Activated naive CD8-positive, alpha-beta T cell treated with anti-CD3 and anti-CD28 coated beads for 36 hours (primary cell): Measurements from ENCODE around the gene COLGALT1. TPM values are rescaled to one million over a fixed set of nuclear protein-coding genes. Genes with fewer than 3 reads are reported as not detected.
"Not testable (repeated sequence)": the region's sequence is repeated elsewhere in the genome, so short reads cannot be mapped to it uniquely, and the experiment has no call there.

Source experiments
- DNase-seq: peaks from one replicate; pipeline ENCODE4 v3.0.0; 2021
- H3K27ac Mint-ChIP-seq: one replicate; pipeline ENCODE4 v1.8.0; 2022; ENCODE audit warnings: mild to moderate bottlenecking, moderate library complexity, mixed read lengths
- H3K27me3 Mint-ChIP-seq: one replicate; pipeline ENCODE4 v1.8.0; 2022; ENCODE audit warnings: mild to moderate bottlenecking, mixed read lengths
- H3K36me3 Mint-ChIP-seq: one replicate; pipeline ENCODE4 v1.8.0; 2021; ENCODE audit warnings: mild to moderate bottlenecking, mixed read lengths
- H3K4me1 Mint-ChIP-seq: one replicate; pipeline ENCODE4 v1.8.0; 2021; ENCODE audit warnings: mixed read lengths
- H3K4me3 Mint-ChIP-seq: one replicate; pipeline ENCODE4 v1.8.0; 2022; ENCODE audit warnings: mild to moderate bottlenecking, moderate library complexity, mixed read lengths
- H3K9me3 Mint-ChIP-seq: one replicate; pipeline ENCODE4 v1.8.0; 2022; ENCODE audit warnings: mixed read lengths
- total RNA-seq, 2 experiments: library from RNA; stranded (reverse); gene quantifications; one replicate each; pipeline ENCODE4 v1.2.3, GENCODE V29; 2021

COLGALT1 gene
- total RNA-seq, 2 experiments from 2014 or later: 78.9 to 80.1 TPM

GRCh38 chr19:17585395-17585794 is 29.9 kb downstream of the COLGALT1 start:
- H3K4me3 Mint-ChIP-seq, DNase-seq, H3K27ac Mint-ChIP-seq, H3K4me1 Mint-ChIP-seq, H3K9me3 Mint-ChIP-seq, H3K27me3 Mint-ChIP-seq: not testable (repeated sequence)
- peaks cover 12% of the 10 kb centered on the region for H3K36me3 Mint-ChIP-seq

DNA sequence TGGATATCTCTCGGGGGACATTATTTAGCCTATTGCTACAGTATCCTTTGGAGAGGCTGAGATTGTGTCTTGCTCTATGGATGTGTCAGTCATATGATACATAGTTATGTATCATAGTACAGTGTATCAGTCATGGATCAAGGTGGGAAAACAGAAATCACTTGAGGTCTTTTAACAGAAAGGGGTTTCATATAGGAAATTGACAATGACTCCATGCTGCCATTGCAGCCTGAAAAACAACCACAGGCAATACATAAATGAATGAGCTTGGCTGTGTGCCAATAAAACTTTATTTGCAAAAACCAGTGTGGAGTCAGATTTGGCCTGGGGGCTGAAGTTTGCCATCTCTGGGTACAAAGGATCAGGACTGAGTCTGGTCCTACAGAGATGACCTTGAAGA is 35.4 kb downstream of the COLGALT1 start:
- Mint-ChIP-seq H3K9me3 (no peaks in the 10 kb centered on the region), H3K4me1 (peaks cover 4% of the 10 kb centered on the region), H3K27me3 (peaks cover 9% of the 10 kb centered on the region), H3K27ac (no peak overlapping the region), H3K36me3 (no peaks in the 10 kb centered on the region), H3K4me3 (no peak overlapping the region)
- no peak for DNase-seq

DNA sequence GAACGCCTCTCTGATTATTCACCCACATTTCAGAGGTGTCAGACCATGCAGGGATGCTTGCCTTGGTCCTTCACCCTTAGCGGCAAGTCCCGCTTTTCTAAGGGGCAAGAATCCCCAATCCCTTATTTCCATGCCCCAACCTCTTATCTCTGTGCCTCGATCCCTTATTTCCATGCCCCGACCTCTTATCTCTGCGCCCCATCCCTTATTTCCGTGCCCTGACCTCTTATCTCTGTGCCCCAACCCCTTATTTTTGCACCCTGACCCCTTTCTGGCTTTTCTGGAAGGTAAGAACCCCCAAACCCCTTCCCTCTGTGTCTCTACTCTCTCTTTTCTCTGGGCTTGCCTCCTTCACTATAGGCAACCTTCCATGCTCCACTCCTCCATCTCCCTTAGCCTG is 38.8 kb downstream of the COLGALT1 start:
- H3K27me3 Mint-ChIP-seq, H3K4me3 Mint-ChIP-seq, DNase-seq, H3K27ac Mint-ChIP-seq, H3K9me3 Mint-ChIP-seq, H3K4me1 Mint-ChIP-seq, H3K36me3 Mint-ChIP-seq: not testable (repeated sequence)

DNA sequence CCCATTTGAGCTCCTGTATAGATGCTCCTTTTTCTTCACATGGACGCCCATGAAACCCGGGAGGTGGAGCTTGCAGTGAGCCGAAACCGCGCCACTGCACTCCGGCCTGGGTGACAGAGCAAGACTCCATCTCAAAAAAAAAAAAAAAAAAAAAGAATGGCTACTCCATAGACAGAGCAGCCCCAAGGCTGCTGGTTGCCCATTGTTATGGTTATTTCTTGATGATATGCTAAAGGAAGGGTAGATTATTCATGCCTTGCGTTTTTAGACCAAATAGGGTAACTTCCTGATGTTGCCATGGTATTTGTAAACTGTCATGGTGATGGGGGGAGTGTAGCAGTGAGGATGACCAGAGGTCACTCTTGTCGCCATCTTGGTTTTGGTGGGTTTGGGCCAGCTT is 42.6 kb downstream of the COLGALT1 start:
- not testable (repeated sequence) for H3K9me3 Mint-ChIP-seq, H3K4me1 Mint-ChIP-seq, DNase-seq, H3K27ac Mint-ChIP-seq, H3K36me3 Mint-ChIP-seq, H3K4me3 Mint-ChIP-seq
- peaks cover 22% of the 10 kb centered on the region for H3K27me3 Mint-ChIP-seq

DNA sequence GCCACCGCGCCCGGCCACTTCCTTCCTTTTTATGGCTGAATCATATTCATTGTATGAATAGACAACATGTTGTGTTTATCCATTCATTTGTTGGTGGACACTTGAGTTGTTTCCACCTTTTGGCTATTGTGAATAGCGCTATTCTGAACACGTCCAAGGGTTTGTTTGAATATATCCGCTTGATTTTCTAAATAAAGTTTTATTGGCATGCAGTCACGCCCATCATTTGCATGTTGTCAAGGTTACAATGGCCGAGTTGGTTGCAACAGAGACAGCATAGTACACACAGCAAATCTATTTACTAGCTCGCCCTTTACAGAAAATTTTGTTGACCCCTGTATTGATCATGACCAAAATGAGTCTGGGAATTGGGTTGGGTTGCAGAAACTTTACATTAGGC is 43.5 kb downstream of the COLGALT1 start:
- DNase-seq: no peak
- Mint-ChIP-seq H3K36me3 (no peaks in the 10 kb centered on the region), H3K4me3 (no peak overlapping the region), H3K4me1 (no peaks in the 10 kb centered on the region), H3K9me3 (no peaks in the 10 kb centered on the region), H3K27ac (no peak overlapping the region), H3K27me3 (peaks cover 31% of the 10 kb centered on the region)

- no peak overlapping the region for H3K4me3 Mint-ChIP-seq
- H3K36me3 Mint-ChIP-seq: no peaks in the 10 kb centered on the region
- no peak overlapping the region for H3K27ac Mint-ChIP-seq
- H3K9me3 Mint-ChIP-seq: no peaks in the 10 kb centered on the region
- no peaks in the 10 kb centered on the region for H3K4me1 Mint-ChIP-seq
- H3K27me3 Mint-ChIP-seq: peaks cover 38% of the 10 kb centered on the region
- no peak for DNase-seq
Observed at GRCh38 chr19:17599780-17600179, 44.3 kb downstream of the COLGALT1 start.

DNA sequence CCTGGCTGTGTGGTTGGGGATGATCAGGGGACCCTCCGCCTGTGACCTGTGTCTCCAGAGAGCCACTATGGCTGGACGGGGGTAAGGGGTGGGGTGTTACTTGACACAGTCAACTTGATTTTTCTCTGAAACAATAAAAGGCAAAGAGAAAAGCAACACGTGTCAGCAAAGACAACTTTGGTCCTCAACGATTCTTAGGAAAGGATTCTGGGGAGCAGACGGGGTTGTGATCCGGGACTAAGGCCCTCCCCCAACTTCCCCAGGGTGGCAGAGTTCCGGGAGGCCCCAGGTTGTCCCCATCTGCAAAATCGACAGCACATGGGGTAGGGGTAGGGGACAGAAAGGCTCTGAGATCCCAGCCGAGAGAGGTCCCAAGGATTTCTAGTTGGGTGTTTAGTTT is 46.2 kb downstream of the COLGALT1 start:
- Mint-ChIP-seq H3K4me3 (no peak overlapping the region), H3K9me3 (peaks cover 2% of the 10 kb centered on the region)

DNA sequence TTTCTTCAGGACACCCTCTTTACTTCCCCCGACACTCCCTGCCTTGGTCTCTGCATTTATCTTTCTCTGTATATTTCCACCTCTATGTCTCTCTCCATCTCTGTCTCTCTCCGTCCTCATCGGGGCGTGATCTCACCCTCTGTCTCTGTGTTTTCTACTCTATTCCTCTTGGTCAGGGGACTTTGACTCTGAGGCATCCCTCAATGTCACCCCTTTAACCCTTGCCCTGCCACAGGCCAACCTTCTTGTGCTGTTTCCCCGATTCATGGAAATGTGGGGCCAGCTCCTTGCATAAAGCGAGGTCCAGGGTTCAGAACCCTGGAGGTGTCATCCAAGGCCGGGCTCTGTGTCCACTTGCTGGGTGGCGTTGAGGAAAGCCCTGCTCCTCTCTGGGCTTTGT is 46.8 kb downstream of the COLGALT1 start:
- DNase-seq: no peak
- Mint-ChIP-seq H3K4me3 (no peak overlapping the region), H3K27me3 (peaks cover 41% of the 10 kb centered on the region), H3K36me3 (no peaks in the 10 kb centered on the region), H3K4me1 (peaks cover 7% of the 10 kb centered on the region), H3K27ac (no peak overlapping the region), H3K9me3 (peaks cover 2% of the 10 kb centered on the region)

More for the DNA sequence above, 46.2 kb downstream of the COLGALT1 start:
- Mint-ChIP-seq H3K27ac (no peak overlapping the region), H3K27me3 (peaks cover 41% of the 10 kb centered on the region), H3K4me1 (peaks cover 4% of the 10 kb centered on the region), H3K36me3 (no peaks in the 10 kb centered on the region)
- DNase-seq: no peak

DNA sequence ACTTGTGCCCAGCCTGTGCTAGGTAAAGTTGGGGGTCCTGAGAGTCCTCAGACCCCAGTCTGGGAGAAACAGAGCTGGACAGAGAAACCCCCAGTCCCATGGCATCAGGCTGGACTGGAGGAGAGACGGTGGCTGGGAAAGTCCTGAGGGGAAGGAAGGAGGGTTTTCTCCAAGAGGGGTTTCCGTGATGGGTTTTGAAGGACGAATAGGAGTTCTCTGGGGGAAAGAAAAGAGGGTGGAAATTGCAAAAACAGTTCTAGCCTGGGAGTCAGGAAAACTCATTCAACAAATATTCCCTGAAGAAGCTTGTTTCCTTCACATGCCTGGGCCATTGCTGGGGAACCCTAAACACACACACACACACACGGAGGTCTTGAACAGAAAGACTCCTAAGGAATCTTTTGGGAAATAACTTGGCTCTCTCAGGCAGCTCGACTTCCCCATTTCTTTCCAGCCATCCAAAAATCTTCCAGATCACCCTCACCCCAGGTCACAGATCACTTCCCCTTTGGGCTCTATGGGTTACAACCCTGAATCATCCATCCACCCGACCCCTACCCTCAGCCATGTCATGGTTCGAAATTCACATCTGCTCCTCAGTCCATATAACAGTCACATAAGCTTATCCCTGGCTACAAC is 47.5 kb downstream of the COLGALT1 start:
- H3K4me1 Mint-ChIP-seq: peaks cover 7% of the 10 kb centered on the region
- no peak for DNase-seq

GRCh38 chr19:17604372-17605025 is 49.0 kb downstream of the COLGALT1 start:
- peaks cover 2% of the 10 kb centered on the region for H3K9me3 Mint-ChIP-seq
- peaks cover 41% of the 10 kb centered on the region for H3K27me3 Mint-ChIP-seq
- DNase-seq: no peak
- H3K36me3 Mint-ChIP-seq: no peaks in the 10 kb centered on the region
- no peak overlapping the region for H3K4me3 Mint-ChIP-seq
- H3K27ac Mint-ChIP-seq: no peak overlapping the region
- H3K4me1 Mint-ChIP-seq: peaks cover 7% of the 10 kb centered on the region

More for the DNA sequence above, 47.5 kb downstream of the COLGALT1 start:
- no peak overlapping the region for H3K27ac Mint-ChIP-seq
- H3K4me3 Mint-ChIP-seq: no peak overlapping the region
- no peaks in the 10 kb centered on the region for H3K36me3 Mint-ChIP-seq
- H3K9me3 Mint-ChIP-seq: peaks cover 2% of the 10 kb centered on the region
- H3K27me3 Mint-ChIP-seq: peaks cover 41% of the 10 kb centered on the region

GRCh38 chr19:17605117-17605516 is 49.7 kb downstream of the COLGALT1 start:
- Mint-ChIP-seq H3K4me1 (peaks cover 7% of the 10 kb centered on the region), H3K27ac (no peak overlapping the region), H3K4me3 (no peak overlapping the region), H3K36me3 (no peaks in the 10 kb centered on the region), H3K27me3 (peaks cover 41% of the 10 kb centered on the region), H3K9me3 (peaks cover 2% of the 10 kb centered on the region)
- DNase-seq: no peak

GRCh38 chr19:17605761-17606589 is 50.5 kb downstream of the COLGALT1 start:
- Mint-ChIP-seq H3K9me3 (peaks cover 2% of the 10 kb centered on the region), H3K27me3 (peaks cover 40% of the 10 kb centered on the region), H3K36me3 (no peaks in the 10 kb centered on the region), H3K27ac (peak overlapping the region; percentile 58), H3K4me3 (peak overlapping the region; percentile 71), H3K4me1 (peaks cover 7% of the 10 kb centered on the region)
- peak; percentile 88 for DNase-seq

- peaks cover 2% of the 10 kb centered on the region for H3K9me3 Mint-ChIP-seq
- peak overlapping the region; percentile 71 for H3K4me3 Mint-ChIP-seq
- H3K4me1 Mint-ChIP-seq: peaks cover 7% of the 10 kb centered on the region
- peaks cover 33% of the 10 kb centered on the region for H3K27me3 Mint-ChIP-seq
- peak overlapping the region; percentile 58 for H3K27ac Mint-ChIP-seq
- no peaks in the 10 kb centered on the region for H3K36me3 Mint-ChIP-seq
- no peak for DNase-seq
Observed at GRCh38 chr19:17606590-17607185, 51.2 kb downstream of the COLGALT1 start.

DNA sequence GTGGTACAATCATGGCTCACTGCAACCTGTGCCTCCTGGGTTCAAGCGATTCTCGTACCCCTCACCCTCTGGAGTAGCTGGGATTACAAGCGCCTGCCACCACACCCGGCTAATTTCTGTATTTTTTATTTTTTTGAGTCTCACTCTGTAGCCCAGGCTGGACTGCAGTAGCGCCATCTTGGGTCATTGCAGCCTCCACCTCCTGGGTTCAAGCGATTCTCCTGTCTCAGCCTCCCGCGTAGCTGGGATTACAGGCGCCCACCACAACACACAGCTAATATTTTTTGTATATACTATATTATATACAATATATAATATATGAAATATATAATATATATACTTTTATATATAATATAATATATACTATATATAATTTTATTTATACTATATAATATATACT is 52.5 kb downstream of the COLGALT1 start:
- Mint-ChIP-seq H3K27me3 (peaks cover 20% of the 10 kb centered on the region), H3K9me3 (peaks cover 2% of the 10 kb centered on the region), H3K36me3 (no peaks in the 10 kb centered on the region), H3K4me3 (no peak overlapping the region), H3K4me1 (peaks cover 7% of the 10 kb centered on the region), H3K27ac (no peak overlapping the region)
- DNase-seq: no peak

- Mint-ChIP-seq H3K36me3 (no peaks in the 10 kb centered on the region), H3K4me1 (peaks cover 7% of the 10 kb centered on the region), H3K27me3 (peaks cover 15% of the 10 kb centered on the region), H3K9me3 (peaks cover 2% of the 10 kb centered on the region), H3K27ac (no peak overlapping the region), H3K4me3 (no peak overlapping the region)
- no peak for DNase-seq
Observed at GRCh38 chr19:17610384-17610783, 54.9 kb downstream of the COLGALT1 start.
